K562 (cell line): ENCODE results near the gene CENPP. TPM values are rescaled to one million over a fixed set of nuclear protein-coding genes. Genes with fewer than 3 reads are reported as not detected.

Experiments
- AFF1 ChIP-seq, 2 experiments: fragments of 450-650 bp; IDR thresholded peaks; 2 replicates each; pipeline ENCODE4 v1.6.1; 2018; ENCODE audit warnings: mild to moderate bottlenecking in 2 of 2, low read depth in 1 of 2; ENCODE audit not compliant: partially characterized antibody in 2 of 2
- CSDE1 ChIP-seq, 2 experiments: fragments of 450-650 bp; IDR thresholded peaks; 2 replicates each; pipeline ENCODE4 v1.6.1; 2016; ENCODE audit warnings: mild to moderate bottlenecking in 1 of 2
- CTCF ChIP-seq, 3 experiments: IDR thresholded peaks in 2 of 3; conservative IDR thresholded peaks in 1 of 3; 2 replicates each; pipeline ENCODE4 v1.5.1; 2011 to 2012; ENCODE audit warnings: low read length in 3 of 3, mild to moderate bottlenecking in 3 of 3, control low read depth in 2 of 3, improper control_type of control experiment in 1 of 3, inconsistent platforms in 1 of 3, low read depth in 1 of 3, mixed read lengths in 1 of 3, moderate library complexity in 1 of 3; ENCODE audit not compliant: insufficient read depth in 2 of 3
- CXXC5 ChIP-seq: fragments of 250-450 bp; sonication (Bioruptor Pico); IDR thresholded peaks from 2 replicates; pipeline ENCODE4 v1.8.0; 2022; ENCODE audit warnings: inconsistent platforms, mild to moderate bottlenecking, moderate library complexity
- DACH1 ChIP-seq: fragments of 450-650 bp; IDR thresholded peaks from 2 replicates; pipeline ENCODE4 v1.6.1; 2018; ENCODE audit not compliant: partially characterized antibody
- HDAC1 ChIP-seq, 2 experiments: fragments of 450-650 bp; IDR thresholded peaks; 2 replicates each; pipeline ENCODE4 v1.6.1; 2016 to 2017; ENCODE audit warnings: inconsistent platforms in 1 of 2, mild to moderate bottlenecking in 1 of 2, moderate library complexity in 1 of 2
- HDAC6 ChIP-seq: IDR thresholded peaks from 2 replicates; pipeline ENCODE4 v1.6.1; 2012; ENCODE audit warnings: low read depth, mild to moderate bottlenecking, control low read depth, inconsistent platforms, low read length, moderate library complexity
- MYC ChIP-seq, 2 experiments: fragments of 250-450 bp in 1 of 2; sonication (Bioruptor Pico) in 1 of 2; IDR thresholded peaks; 2 replicates each; pipeline versions ENCODE4 v1.5.1 to v1.6.1; 2012 to 2021; ENCODE audit warnings: low read depth in 2 of 2, borderline replicate concordance in 1 of 2, improper control_type of control experiment in 1 of 2, low read length in 1 of 2, mild to moderate bottlenecking in 1 of 2, moderate library complexity in 1 of 2
- NFIC ChIP-seq: fragments of 450-650 bp; IDR thresholded peaks from 2 replicates; pipeline ENCODE4 v1.6.1; 2017; ENCODE audit warnings: mild to moderate bottlenecking, inconsistent platforms
- POLR2A ChIP-seq: fragments of 450-650 bp; conservative IDR thresholded peaks from 2 replicates; pipeline ENCODE4 v1.6.1; 2016
- SAFB ChIP-seq: fragments of 200-400 bp; formaldehyde crosslinking; IDR thresholded peaks from 2 replicates; pipeline ENCODE4 v1.6.1; 2017; ENCODE audit warnings: low read depth, low read length, borderline replicate concordance
- SUPT5H ChIP-seq: fragments of 450-650 bp; IDR thresholded peaks from 2 replicates; pipeline ENCODE4 v1.6.1; 2016
- ZNF695 ChIP-seq: fragments of 450-650 bp; formaldehyde crosslinking; IDR thresholded peaks from 2 replicates; pipeline ENCODE4 v1.4.0; 2020; ENCODE audit warnings: mild to moderate bottlenecking, moderate library complexity
- polyA plus RNA-seq, 8 experiments: library from polyadenylated mRNA; depleted of rRNA in 4 of 8; stranded (reverse) in 5 of 8; unstranded in 3 of 8; fragments of >200 nt; fragmentation: Nextera tagmentation in 2 of 8; fragmentation: Illumina TruSeq in 1 of 8; extraction: Ambion mirVana in 2 of 8; extraction: Trizol in 1 of 8; gene quantifications; 2 replicates each; pipeline versions ENCODE4 v1.2.1 to v1.2.3, GENCODE V29; 2011 to 2014; ENCODE audit warnings: inconsistent platforms in 1 of 8, missing spikeins in 1 of 8
- total RNA-seq, 7 experiments: library from RNA; depleted of rRNA in 6 of 7; stranded (reverse); fragments of >200 nt in 6 of 7; fragmentation: Illumina TruSeq in 2 of 7; extraction: Trizol in 2 of 7; gene quantifications; 2 replicates each; pipeline versions ENCODE4 v1.2.1 to v1.2.3, GENCODE V29; 2011 to 2021; ENCODE audit warnings: low replicate concordance in 1 of 7
- TF ChIP-seq, protein P1 (sequence below): fragments of 250-450 bp; sonication (Bioruptor Pico); IDR thresholded peaks from 2 replicates; pipeline ENCODE4 v1.4.0; 2020; ENCODE audit warnings: mild to moderate bottlenecking, moderate library complexity, borderline replicate concordance
- TF ChIP-seq, protein P2 (sequence below): sonication (generic); formaldehyde crosslinking; IDR thresholded peaks from 2 replicates; pipeline ENCODE4 v1.8.0; 2022; ENCODE audit warnings: missing genetic modification reagents, mild to moderate bottlenecking, borderline replicate concordance
- TF ChIP-seq, protein P3 (sequence below): fragments of 250-450 bp; sonication (Bioruptor Pico); IDR thresholded peaks from 2 replicates; pipeline ENCODE4 v1.6.1; 2021; ENCODE audit warnings: mild to moderate bottlenecking

Gene CENPP
- total and polyA plus RNA-seq, 9 of the 15 experiments (the other 6 are each of a cell fraction or from before 2014, with no cell fraction given) = 8.0 to 28.5 (median 17.9) TPM

DNA sequence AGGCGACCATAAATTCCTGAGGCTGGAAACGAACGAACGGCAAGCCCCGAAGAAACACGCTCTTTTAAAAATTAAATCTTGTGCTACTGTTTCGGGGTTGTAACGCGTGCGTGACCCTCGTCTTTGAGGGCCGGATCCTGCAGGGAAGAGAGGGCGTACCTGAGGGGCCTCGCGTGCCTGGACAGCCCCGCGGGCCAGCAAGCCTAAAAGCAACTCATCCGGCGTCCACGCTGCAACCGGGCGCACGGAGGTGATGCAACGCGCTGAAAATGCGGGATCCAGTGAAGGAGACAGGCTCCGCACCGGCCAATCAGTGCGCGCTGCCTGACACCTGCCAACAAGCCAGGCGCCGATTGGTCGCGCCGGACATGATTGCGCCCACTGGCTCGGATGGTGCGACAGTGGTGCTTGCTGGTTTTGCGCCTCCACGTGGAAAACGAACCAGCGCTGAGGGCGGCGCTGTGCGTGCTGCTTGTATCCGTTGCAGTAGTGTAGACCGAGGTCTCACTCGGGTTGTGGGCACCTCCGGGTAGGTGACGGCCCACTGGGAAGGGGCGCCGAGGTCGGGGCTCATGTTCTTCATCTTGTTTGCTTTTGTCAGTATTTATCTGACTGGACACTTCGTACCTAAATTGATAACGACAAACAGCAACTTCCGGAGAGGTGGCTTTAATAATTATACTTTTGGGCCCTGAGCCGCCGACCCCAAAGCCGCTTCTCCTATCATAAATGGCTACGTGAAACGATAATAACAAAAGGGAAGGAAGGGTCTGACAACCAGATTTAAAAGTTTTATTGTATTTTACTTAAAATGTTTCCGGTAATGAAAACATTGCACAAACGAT, 32.1 kb upstream of the CENPP start, which contains the start of gene IARS1 (continued):
- TF ChIP-seq, protein P1, sequence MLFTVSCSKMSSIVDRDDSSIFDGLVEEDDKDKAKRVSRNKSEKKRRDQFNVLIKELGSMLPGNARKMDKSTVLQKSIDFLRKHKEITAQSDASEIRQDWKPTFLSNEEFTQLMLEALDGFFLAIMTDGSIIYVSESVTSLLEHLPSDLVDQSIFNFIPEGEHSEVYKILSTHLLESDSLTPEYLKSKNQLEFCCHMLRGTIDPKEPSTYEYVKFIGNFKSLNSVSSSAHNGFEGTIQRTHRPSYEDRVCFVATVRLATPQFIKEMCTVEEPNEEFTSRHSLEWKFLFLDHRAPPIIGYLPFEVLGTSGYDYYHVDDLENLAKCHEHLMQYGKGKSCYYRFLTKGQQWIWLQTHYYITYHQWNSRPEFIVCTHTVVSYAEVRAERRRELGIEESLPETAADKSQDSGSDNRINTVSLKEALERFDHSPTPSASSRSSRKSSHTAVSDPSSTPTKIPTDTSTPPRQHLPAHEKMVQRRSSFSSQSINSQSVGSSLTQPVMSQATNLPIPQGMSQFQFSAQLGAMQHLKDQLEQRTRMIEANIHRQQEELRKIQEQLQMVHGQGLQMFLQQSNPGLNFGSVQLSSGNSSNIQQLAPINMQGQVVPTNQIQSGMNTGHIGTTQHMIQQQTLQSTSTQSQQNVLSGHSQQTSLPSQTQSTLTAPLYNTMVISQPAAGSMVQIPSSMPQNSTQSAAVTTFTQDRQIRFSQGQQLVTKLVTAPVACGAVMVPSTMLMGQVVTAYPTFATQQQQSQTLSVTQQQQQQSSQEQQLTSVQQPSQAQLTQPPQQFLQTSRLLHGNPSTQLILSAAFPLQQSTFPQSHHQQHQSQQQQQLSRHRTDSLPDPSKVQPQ (CRISPR knock-in tag) = no peak
- TF ChIP-seq SUPT5H (peak; percentile 88), POLR2A (peak; percentile 94), CTCF (IDR thresholded peaks at IDR 0.05 in 2 of 3, conservative IDR thresholded peaks at IDR 0.05 in 1 of 3; ENCODE audit: insufficient read depth in 2 of 3, low read depth in 1 of 3, low read length in 3 of 3) (peak; percentile 53 to 60 (median 55)), CXXC5 (peak; percentile 91), MYC (IDR thresholded peaks at IDR 0.05; ENCODE audit: low read depth, low read length) (peak; percentile 100), MYC (CRISPR knock-in tag; IDR thresholded peaks at IDR 0.05; ENCODE audit: borderline replicate concordance, low read depth) (peak; percentile 99), CSDE1 (IDR thresholded peaks at IDR 0.05) (0 out of 4 replicates have a peak, but pooled peaks of 1 of the 2 experiments have one; percentile 27), HDAC1 (IDR thresholded peaks at IDR 0.05) (peak; percentile 25 to 99; a peak in 3 of 4 replicates), NFIC (peak; percentile 49), AFF1 (IDR thresholded peaks at IDR 0.05; ENCODE audit: low read depth in 1 of 2, partially characterized antibody in 2 of 2) (peak; percentile 16 to 68), SAFB (peak; percentile 62; the same call in 1 of the 2 replicates), HDAC6 (no peak), ZNF695 (CRISPR knock-in tag) (no peak), DACH1 (peak; percentile 56)
- TF ChIP-seq, protein P2, sequence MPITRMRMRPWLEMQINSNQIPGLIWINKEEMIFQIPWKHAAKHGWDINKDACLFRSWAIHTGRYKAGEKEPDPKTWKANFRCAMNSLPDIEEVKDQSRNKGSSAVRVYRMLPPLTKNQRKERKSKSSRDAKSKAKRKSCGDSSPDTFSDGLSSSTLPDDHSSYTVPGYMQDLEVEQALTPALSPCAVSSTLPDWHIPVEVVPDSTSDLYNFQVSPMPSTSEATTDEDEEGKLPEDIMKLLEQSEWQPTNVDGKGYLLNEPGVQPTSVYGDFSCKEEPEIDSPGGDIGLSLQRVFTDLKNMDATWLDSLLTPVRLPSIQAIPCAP (CRISPR knock-in tag) = peak; percentile 41; the same call in 1 of the 2 replicates
- TF ChIP-seq, protein P3, sequence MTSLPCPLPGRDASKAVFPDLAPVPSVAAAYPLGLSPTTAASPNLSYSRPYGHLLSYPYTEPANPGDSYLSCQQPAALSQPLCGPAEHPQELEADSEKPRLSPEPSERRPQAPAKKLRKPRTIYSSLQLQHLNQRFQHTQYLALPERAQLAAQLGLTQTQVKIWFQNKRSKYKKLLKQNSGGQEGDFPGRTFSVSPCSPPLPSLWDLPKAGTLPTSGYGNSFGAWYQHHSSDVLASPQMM = no peak
